Measurements from ENCODE around the gene PDAP1. TPM values are rescaled to one million over a fixed set of nuclear protein-coding genes. Genes with fewer than 3 reads are reported as not detected.

PDAP1 gene
- total and polyA plus RNA-seq, 9 of the 15 experiments (the other 6 are each of a cell fraction or from before 2014, with no cell fraction given): 10.2 to 315 (median 129) TPM

- TF ChIP-seq KLF1 (tag; IDR thresholded peaks at IDR 0.05): no peak
- TF ChIP-seq, protein P1, sequence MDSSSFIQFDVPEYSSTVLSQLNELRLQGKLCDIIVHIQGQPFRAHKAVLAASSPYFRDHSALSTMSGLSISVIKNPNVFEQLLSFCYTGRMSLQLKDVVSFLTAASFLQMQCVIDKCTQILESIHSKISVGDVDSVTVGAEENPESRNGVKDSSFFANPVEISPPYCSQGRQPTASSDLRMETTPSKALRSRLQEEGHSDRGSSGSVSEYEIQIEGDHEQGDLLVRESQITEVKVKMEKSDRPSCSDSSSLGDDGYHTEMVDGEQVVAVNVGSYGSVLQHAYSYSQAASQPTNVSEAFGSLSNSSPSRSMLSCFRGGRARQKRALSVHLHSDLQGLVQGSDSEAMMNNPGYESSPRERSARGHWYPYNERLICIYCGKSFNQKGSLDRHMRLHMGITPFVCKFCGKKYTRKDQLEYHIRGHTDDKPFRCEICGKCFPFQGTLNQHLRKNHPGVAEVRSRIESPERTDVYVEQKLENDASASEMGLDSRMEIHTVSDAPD (CRISPR knock-in tag; IDR thresholded peaks at IDR 0.05): no peak
- no peak for TF ChIP-seq BRD9 (IDR thresholded peaks at IDR 0.05; ENCODE audit: low read depth, partially characterized antibody)
- TF ChIP-seq E2F1 (CRISPR knock-in tag; IDR thresholded peaks at IDR 0.05): no peak
- TF ChIP-seq BHLHE40 (IDR thresholded peaks at IDR 0.05; ENCODE audit: low read length): no peak
- no peak for TF ChIP-seq ZNF518B (CRISPR knock-in tag; IDR thresholded peaks at IDR 0.05)
- no peak for TF ChIP-seq HNRNPK (IDR thresholded peaks at IDR 0.05; ENCODE audit: low read depth, low read length, poor library complexity, severe bottlenecking)
- no peak for TF ChIP-seq EP300 (IDR thresholded peaks at IDR 0.05; ENCODE audit: low read length)
- TF ChIP-seq ZNF780A (CRISPR knock-in tag; IDR thresholded peaks at IDR 0.05): no peak
- TF ChIP-seq GATAD2B (IDR thresholded peaks at IDR 0.05; ENCODE audit: borderline replicate concordance): no peak
- TF ChIP-seq SRSF3 (IDR thresholded peaks at IDR 0.05; ENCODE audit: insufficient read depth, low read length): no peak
- TF ChIP-seq CREB1 (IDR thresholded peaks at IDR 0.05): no peak
- no peak for TF ChIP-seq CREB1 (CRISPR knock-in tag; IDR thresholded peaks at IDR 0.05)
- no peak for TF ChIP-seq NUFIP1 (IDR thresholded peaks at IDR 0.05; ENCODE audit: partially characterized antibody)
- TF ChIP-seq BMI1 (IDR thresholded peaks at IDR 0.05; ENCODE audit: low read length): no peak
- TF ChIP-seq ZNF592 (IDR thresholded peaks at IDR 0.05): peak; percentile 32; the same call in 1 of the 2 replicates
Measured at GRCh38 chr7:99379043-99379577, 29.3 kb downstream of the PDAP1 start (continued).

All from K562 (cell line).